Measurements from ENCODE around the gene TNFRSF1A. TPM values are rescaled to one million over a fixed set of nuclear protein-coding genes. Genes with fewer than 3 reads are reported as not detected.
A peak's percentile ranks its signal among the peaks of the same experiment; 100 is the strongest.

Gene TNFRSF1A
- total RNA-seq, 1 experiment from 2014 or later = 59.9 TPM

DNA sequence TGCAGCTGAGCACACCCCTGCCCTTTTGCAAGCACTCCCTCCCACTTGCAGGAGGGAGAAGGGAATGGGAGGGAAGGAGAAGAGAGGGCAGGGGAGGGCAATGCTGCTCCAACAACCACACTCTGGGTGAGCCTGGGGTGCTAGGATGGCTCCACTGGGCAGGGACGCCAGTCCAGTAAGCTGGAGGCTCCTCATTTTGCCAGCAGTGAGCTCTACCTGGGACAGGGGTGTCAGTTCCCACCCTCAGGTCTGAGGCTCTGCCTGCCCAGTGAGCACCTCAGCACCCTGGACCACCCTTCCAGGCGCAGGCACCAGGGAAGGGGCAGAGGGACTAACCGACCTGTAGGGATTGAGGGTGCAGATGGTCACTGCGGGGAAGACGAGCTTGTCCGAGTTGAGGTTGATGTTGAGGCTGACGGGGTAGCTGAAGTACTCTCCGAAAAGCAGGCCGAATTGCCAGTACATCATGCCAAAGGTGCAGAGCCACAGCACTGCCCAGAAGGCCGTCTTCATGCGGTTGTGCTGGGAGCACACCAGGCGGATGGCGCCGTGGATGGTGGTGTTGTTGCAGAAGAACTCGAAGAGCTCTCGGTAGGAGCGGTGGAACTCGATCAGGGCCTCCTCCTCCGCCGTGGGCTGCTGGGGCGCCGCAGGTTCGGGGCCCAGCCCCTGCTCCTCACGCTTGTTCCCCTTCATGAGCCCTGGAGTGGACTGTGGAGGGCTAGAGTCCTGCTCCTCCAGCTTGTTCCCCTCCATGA is 32.3 kb upstream of the TNFRSF1A start:
- Histone ChIP-seq H4K91ac (ENCODE audit: insufficient read length, low read depth, low read length) (no peak overlapping the region), H3K14ac (ENCODE audit: insufficient read depth, low read length) (peak overlapping the region; percentile 64), H3K4ac (ENCODE audit: low read depth, low read length) (no peak overlapping the region), H2BK12ac (ENCODE audit: insufficient read length, low read depth, low read length) (no peak overlapping the region), H3T11ph (ENCODE audit: low read length) (no peak overlapping the region), H2AFZ (ENCODE audit: low read length) (no peak overlapping the region), H4K8ac (replicated peaks; ENCODE audit: insufficient read length, low read depth, low read length) (no peak overlapping the region), H2BK120ac (ENCODE audit: low read depth, low read length, poor library complexity, severe bottlenecking) (no peak overlapping the region), H3K18ac (ENCODE audit: insufficient read length, low read depth, low read length) (no peak overlapping the region), H2BK20ac (ENCODE audit: low read depth, low read length, poor library complexity, severe bottlenecking) (no peak overlapping the region), H3K56ac (ENCODE audit: insufficient read length, low read depth, low read length) (no peak overlapping the region), H2BK5ac (ENCODE audit: insufficient read length, low read length) (no peak overlapping the region), H2BK15ac (ENCODE audit: low read depth, low read length) (no peak overlapping the region), H3K27me3 (ENCODE audit: insufficient read depth, low read length) (no peaks in the 10 kb centered on the region), H3K4me1 (ENCODE audit: insufficient read depth, low read length) (peaks cover 22% of the 10 kb centered on the region), H3K23me2 (ENCODE audit: insufficient read length, low read depth, low read length, poor library complexity, severe bottlenecking) (peaks cover 51% of the 10 kb centered on the region), H3K79me2 (ENCODE audit: insufficient read depth, low read length) (peaks cover 25% of the 10 kb centered on the region), H3K79me1 (ENCODE audit: insufficient read depth, low read depth, low read length, poor library complexity, severe bottlenecking) (peaks cover 7% of the 10 kb centered on the region), H4K5ac (ENCODE audit: insufficient read length, low read depth, low read length) (no peak overlapping the region), H3K27ac (ENCODE audit: insufficient read length, low read depth, low read length) (no peak overlapping the region), H3K23ac (ENCODE audit: insufficient read length, low read depth, low read length) (no peak overlapping the region), H3K4me2 (ENCODE audit: insufficient read depth, insufficient read length, low read length) (peak overlapping the region; percentile 82), H4K20me1 (ENCODE audit: control insufficient read depth, insufficient read depth, insufficient read length) (no peaks in the 10 kb centered on the region), H2AK5ac (ENCODE audit: insufficient read length, low read length) (no peak overlapping the region), H3K9me3 (ENCODE audit: control insufficient read depth, low read depth, low read length) (no peaks in the 10 kb centered on the region), H3K9ac (ENCODE audit: extremely low read depth, insufficient read length, low read length) (peak overlapping the region; percentile 93)
- peaks cover 3 to 20% (median 16%) of the 10 kb centered on the region in 3 experiments for H3K36me3 Mint-ChIP-seq (ENCODE audit: insufficient read depth in 1 of 3, low read depth in 3 of 3)
- no peak for DNase-seq
- H3K4me3 Mint-ChIP-seq = peak overlapping the region; percentile 79 to 89
- peak overlapping the region; percentile 85 to 100 (median 99) for H3K27ac Mint-ChIP-seq
- H3K9me3 Mint-ChIP-seq = no peaks in the 10 kb centered on the region
- peaks cover 72 to 87% of the 10 kb centered on the region in 2 experiments for H3K4me1 Mint-ChIP-seq
- TF ChIP-seq, protein P1, sequence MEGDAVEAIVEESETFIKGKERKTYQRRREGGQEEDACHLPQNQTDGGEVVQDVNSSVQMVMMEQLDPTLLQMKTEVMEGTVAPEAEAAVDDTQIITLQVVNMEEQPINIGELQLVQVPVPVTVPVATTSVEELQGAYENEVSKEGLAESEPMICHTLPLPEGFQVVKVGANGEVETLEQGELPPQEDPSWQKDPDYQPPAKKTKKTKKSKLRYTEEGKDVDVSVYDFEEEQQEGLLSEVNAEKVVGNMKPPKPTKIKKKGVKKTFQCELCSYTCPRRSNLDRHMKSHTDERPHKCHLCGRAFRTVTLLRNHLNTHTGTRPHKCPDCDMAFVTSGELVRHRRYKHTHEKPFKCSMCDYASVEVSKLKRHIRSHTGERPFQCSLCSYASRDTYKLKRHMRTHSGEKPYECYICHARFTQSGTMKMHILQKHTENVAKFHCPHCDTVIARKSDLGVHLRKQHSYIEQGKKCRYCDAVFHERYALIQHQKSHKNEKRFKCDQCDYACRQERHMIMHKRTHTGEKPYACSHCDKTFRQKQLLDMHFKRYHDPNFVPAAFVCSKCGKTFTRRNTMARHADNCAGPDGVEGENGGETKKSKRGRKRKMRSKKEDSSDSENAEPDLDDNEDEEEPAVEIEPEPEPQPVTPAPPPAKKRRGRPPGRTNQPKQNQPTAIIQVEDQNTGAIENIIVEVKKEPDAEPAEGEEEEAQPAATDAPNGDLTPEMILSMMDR (conservative IDR thresholded peaks at IDR 0.05) = no peak
- no CpG with 5 or more reads among the region's 24 CpGs for WGBS (ENCODE audit: extremely low coverage, insufficient read length, low lambda C conversion rate)
- H3K27me3 Mint-ChIP-seq (ENCODE audit: low read depth) = no peaks in the 10 kb centered on the region

All from H9 (cell line).